ENCODE data around the gene KIF3A. TPM values are rescaled to one million over a fixed set of nuclear protein-coding genes. Genes with fewer than 3 reads are reported as not detected.
A peak's percentile ranks its signal among the peaks of the same experiment; 100 is the strongest.

The KIF3A gene
- total and polyA plus RNA-seq, 8 donors = 0.58 to 19.3 (median 4.6) TPM

DNA sequence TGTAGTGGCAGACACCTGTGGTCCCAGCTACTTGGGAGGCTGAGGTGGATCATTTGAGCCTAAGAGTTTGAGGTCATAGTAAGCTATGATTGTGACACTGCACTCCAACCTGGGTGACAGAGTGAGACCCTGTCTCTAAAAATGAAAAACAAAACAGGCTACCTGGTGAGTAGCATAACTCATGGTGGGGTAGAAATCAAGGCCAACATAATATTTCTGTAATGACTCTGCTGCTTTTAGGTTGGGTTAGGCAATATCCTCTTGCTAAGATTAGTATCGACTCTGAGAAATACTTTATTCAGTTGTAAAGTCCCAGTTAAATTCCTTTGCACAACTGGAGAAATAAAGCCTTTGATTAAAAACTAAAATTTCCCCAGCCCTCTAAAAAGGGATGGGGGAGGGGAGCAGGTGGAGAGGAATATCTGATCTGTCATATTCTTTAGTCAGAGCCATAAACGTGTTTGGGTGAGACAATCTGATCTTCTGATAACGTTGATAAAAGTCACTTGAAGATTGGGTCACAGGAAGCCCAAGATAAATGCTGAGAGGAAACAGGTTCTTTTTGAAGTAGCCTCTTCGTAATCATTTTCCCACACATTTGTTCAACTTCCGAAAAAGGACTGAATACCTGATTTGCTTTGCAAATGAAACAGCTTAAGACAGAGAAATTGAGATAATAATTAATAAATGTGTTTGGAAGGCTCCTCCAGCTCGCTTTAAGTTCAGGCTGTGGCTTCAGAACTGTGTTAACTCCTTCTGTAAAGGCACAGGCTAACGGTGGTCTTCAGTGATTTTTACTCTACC lies 48.6 kb downstream of the KIF3A start:
- no peaks in the 10 kb centered on the region for H3K27me3 ChIP-seq
- no peaks in the 10 kb centered on the region for H3K4me1 ChIP-seq
- intact Hi-C loops (cut with DNase I; ENCODE audit: low total_unique reads) = no loop called here
- no peak for DNase-seq
- H3K9me3 ChIP-seq = no peaks in the 10 kb centered on the region
- H3K4me3 ChIP-seq = no peak overlapping the region
- peaks cover 0 to 4% (median 0%) of the 10 kb centered on the region in 4 donors for H3K36me3 ChIP-seq
- no peak for TF ChIP-seq EP300 (IDR thresholded peaks at IDR 0.05)
- TF ChIP-seq POLR2AphosphoS5 (IDR thresholded peaks at IDR 0.05) = no peak
- no peak for TF ChIP-seq POLR2A (IDR thresholded peaks at IDR 0.05)
- TF ChIP-seq, protein P1, sequence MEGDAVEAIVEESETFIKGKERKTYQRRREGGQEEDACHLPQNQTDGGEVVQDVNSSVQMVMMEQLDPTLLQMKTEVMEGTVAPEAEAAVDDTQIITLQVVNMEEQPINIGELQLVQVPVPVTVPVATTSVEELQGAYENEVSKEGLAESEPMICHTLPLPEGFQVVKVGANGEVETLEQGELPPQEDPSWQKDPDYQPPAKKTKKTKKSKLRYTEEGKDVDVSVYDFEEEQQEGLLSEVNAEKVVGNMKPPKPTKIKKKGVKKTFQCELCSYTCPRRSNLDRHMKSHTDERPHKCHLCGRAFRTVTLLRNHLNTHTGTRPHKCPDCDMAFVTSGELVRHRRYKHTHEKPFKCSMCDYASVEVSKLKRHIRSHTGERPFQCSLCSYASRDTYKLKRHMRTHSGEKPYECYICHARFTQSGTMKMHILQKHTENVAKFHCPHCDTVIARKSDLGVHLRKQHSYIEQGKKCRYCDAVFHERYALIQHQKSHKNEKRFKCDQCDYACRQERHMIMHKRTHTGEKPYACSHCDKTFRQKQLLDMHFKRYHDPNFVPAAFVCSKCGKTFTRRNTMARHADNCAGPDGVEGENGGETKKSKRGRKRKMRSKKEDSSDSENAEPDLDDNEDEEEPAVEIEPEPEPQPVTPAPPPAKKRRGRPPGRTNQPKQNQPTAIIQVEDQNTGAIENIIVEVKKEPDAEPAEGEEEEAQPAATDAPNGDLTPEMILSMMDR (IDR thresholded peaks at IDR 0.05) = no peak
- H3K27ac ChIP-seq = no peak overlapping the region
- 46 to 62% (median 57%) methylated on average over 7 of the region's 7 CpGs for WGBS, 5 donors

DNA sequence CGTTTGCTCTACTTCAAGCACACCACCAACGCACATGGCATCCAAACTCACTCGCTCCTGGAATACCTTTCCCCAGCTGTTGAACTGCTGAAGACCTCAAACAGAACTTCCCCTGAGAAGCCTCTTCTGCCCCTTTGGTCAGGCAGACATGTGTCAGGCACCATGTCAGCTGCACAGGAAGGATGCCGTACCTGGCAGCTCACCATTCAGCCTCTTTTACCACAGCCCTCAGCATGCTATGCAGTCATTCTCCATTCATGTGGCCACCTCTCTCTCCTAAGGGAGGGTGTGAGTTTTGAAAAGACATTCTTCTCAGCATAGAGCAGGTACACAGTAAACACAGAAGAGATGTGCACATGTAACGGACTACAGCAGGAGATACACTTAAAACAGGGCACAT lies 49.4 kb downstream of the KIF3A start:
- no peak overlapping the region for H3K27ac ChIP-seq
- DNase-seq = peak in 1 of 2 donors; percentile 42
- no peaks in the 10 kb centered on the region for H3K36me3 ChIP-seq
- H3K4me1 ChIP-seq = no peaks in the 10 kb centered on the region
- no peak overlapping the region for H3K4me3 ChIP-seq
- intact Hi-C loops (cut with DNase I; ENCODE audit: low total_unique reads) = no loop called here
- no peak for TF ChIP-seq POLR2A (IDR thresholded peaks at IDR 0.05)
- TF ChIP-seq EP300 (IDR thresholded peaks at IDR 0.05) = no peak
- TF ChIP-seq, protein P1 (IDR thresholded peaks at IDR 0.05) = no peak
- no peak for TF ChIP-seq POLR2AphosphoS5 (IDR thresholded peaks at IDR 0.05)
- H3K9me3 ChIP-seq = no peaks in the 10 kb centered on the region
- no peaks in the 10 kb centered on the region for H3K27me3 ChIP-seq
- 81 to 90% (median 89%) methylated on average over 5 of the region's 5 CpGs for WGBS, 5 donors

DNA sequence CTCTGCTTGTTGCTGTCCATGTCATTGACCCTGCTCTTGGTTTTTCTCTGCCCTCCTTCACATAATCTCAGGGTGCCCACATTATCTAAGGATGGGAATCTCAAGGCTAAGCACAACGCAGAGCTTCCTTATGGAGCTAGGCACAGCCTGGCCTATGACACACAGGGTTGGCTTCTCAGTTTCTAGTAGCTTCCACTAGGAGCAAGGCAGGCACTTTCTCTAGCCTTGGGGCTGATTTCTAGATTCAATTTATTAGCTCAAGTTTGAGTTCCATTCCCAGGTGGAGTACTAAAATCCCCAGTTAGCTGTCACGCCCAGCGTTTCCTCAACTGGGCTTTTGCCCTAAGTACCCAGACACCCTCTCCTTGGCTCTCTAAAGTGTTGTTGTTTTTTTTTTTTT lies 51.2 kb downstream of the KIF3A start:
- Histone ChIP-seq H3K4me3 (no peak overlapping the region), H3K4me1 (no peaks in the 10 kb centered on the region), H3K27me3 (no peaks in the 10 kb centered on the region), H3K36me3 (no peaks in the 10 kb centered on the region), H3K27ac (no peak overlapping the region), H3K9me3 (no peaks in the 10 kb centered on the region)
- intact Hi-C loops (cut with DNase I; ENCODE audit: low total_unique reads) = no loop called here
- no peak for DNase-seq
- WGBS, 5 donors = 93 to 97% (median 94%) methylated on average over 3 of the region's 3 CpGs
- TF ChIP-seq, protein P1 (IDR thresholded peaks at IDR 0.05) = no peak
- TF ChIP-seq POLR2AphosphoS5 (IDR thresholded peaks at IDR 0.05) (no peak), POLR2A (IDR thresholded peaks at IDR 0.05) (no peak), EP300 (IDR thresholded peaks at IDR 0.05) (no peak)

DNA sequence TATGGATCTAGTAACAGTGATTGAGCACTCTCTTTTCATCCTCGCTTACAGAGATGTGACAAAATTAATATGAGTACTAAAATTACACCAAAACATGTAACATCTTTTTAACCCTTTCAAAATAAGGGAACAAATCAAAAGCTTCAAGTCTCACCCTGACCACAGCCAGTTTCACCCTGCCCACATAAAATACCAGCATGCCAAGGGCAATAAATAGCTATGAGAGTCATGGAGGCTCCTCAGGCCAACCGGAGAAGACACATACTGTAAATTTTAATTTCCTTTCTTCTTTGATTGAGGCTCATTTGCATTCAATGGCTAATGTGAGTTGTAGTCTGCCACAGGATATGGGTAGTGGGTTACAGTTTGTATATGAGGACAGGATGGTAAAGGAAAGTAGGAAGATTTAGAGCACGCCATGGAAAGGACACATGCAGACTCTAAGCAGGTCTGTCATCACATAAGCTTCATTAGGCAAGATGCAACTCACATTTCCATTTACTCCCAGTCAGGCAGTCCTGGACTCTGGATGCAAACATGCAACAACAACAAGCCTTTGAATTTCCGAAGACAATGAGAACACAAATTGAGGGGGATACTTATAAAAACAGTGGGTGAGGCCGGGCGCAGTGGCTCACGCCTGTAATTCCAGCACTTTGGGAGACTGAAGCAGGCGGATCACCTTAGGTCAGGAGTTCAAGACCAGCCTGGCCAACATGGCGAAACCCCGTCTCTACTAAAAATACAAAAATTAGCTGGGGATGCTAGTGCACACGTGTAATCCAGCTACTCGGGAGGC lies 52.2 kb downstream of the KIF3A start:
- TF ChIP-seq POLR2AphosphoS5 (IDR thresholded peaks at IDR 0.05) (no peak), POLR2A (IDR thresholded peaks at IDR 0.05) (no peak), EP300 (IDR thresholded peaks at IDR 0.05) (no peak)
- TF ChIP-seq, protein P1 (IDR thresholded peaks at IDR 0.05) = no peak
- no peak overlapping the region for H3K4me3 ChIP-seq
- no peaks in the 10 kb centered on the region for H3K4me1 ChIP-seq
- no peaks in the 10 kb centered on the region for H3K27me3 ChIP-seq
- H3K27ac ChIP-seq = no peak overlapping the region
- no peaks in the 10 kb centered on the region for H3K9me3 ChIP-seq
- intact Hi-C loops (cut with DNase I; ENCODE audit: low total_unique reads) = no loop called here
- no peaks in the 10 kb centered on the region for H3K36me3 ChIP-seq
- no peak for DNase-seq
- WGBS, 5 donors = 90 to 93% (median 92%) methylated on average over 12 of the region's 12 CpGs

Measured in stomach (tissue), 9 donors.